Upper lobe of left lung (tissue), 6 donors: Measurements from ENCODE around the gene FRMD5. TPM values are rescaled to one million over a fixed set of nuclear protein-coding genes. Genes with fewer than 3 reads are reported as not detected.

ENCODE experiments used
- ATAC-seq, 2 donors: fragments of 200-7000 bp; cut with Tn5 transposase; one replicate each; pipeline ENCODE4 v1.9.1; 2022; ENCODE audit warnings: mild to moderate bottlenecking in 2 of 2, moderate library complexity in 2 of 2; ENCODE audit not compliant: low FRiP score in 2 of 2
- DNase-seq, 2 donors: peaks; one replicate each; pipeline ENCODE4 v3.0.0-alpha.2; 2019 to 2020
- H3K27ac ChIP-seq, 4 donors: fragments of 200-600 bp; sonication (generic); one replicate each; pipeline ENCODE4 v1.5.1; 2016 to 2019
- H3K27me3 ChIP-seq, 4 donors: fragments of 200-600 bp; sonication (generic); one replicate each; pipeline ENCODE4 v1.5.1; 2017 to 2019
- H3K36me3 ChIP-seq, 4 donors: fragments of 200-600 bp; sonication (generic); one replicate each; pipeline ENCODE4 v1.5.1; 2016 to 2019
- H3K4me1 ChIP-seq, 4 donors: fragments of 200-600 bp; sonication (generic); one replicate each; pipeline ENCODE4 v1.5.1; 2018 to 2019
- H3K4me3 ChIP-seq, 4 donors: fragments of 200-600 bp; sonication (generic); one replicate each; pipeline ENCODE4 v1.5.1; 2017 to 2019; ENCODE audit warnings: mild to moderate bottlenecking in 2 of 4, moderate library complexity in 1 of 4
- H3K9me3 ChIP-seq, 4 donors: fragments of 200-600 bp; sonication (generic); one replicate each; pipeline ENCODE4 v1.5.1; 2018 to 2019
- CTCF ChIP-seq, 6 experiments: fragments of 450-650 bp in 4 of 6; fragments of 200-600 bp in 2 of 6; sonication (generic) in 2 of 6; IDR thresholded peaks; one replicate each; pipeline ENCODE4 v1.5.1; 2016 to 2019; ENCODE audit warnings: antibody characterized with exemption in 6 of 6
- EP300 ChIP-seq, 4 donors: sonication (generic); formaldehyde crosslinking; IDR thresholded peaks; one replicate each; pipeline ENCODE4 v1.5.1; 2017; ENCODE audit warnings: antibody characterized with exemption in 4 of 4, control low read depth in 2 of 4
- POLR2A ChIP-seq, 4 donors: fragments of 450-650 bp; IDR thresholded peaks; one replicate each; pipeline ENCODE4 v1.5.1; 2016 to 2017; ENCODE audit warnings: antibody characterized with exemption in 4 of 4, mild to moderate bottlenecking in 2 of 4
- POLR2AphosphoS5 ChIP-seq, 2 donors: sonication (generic); formaldehyde crosslinking; IDR thresholded peaks; one replicate each; pipeline ENCODE4 v1.5.1; 2017; ENCODE audit warnings: antibody characterized with exemption in 2 of 2
- WGBS, 2 donors: methylation state at CpG; one replicate each; pipeline ENCODE4 v1.1.5; 2017 to 2018; 5-methylcytosine and 5-hydroxymethylcytosine counted together
- total RNA-seq, 6 donors: library from RNA; depleted of rRNA in 4 of 6; stranded (reverse); fragments of >200 nt in 4 of 6; gene quantifications; one replicate each; pipeline versions ENCODE4 v1.1.0 to v1.2.1, GENCODE V29; 2016 to 2021
- donor health status: DM: no; HTN: no; CAD: no; lungs with moderate emphysema.
- donor health status: DM: no; HTN: yes; CAD: no; lungs with severe emphysema.

FRMD5 gene
- total RNA-seq, 6 donors from 2014 or later: 0.15 to 1.3 (median 0.99) TPM; not detected in 2

- TF ChIP-seq POLR2A (IDR thresholded peaks at IDR 0.05) (no peak), CTCF (IDR thresholded peaks at IDR 0.05) (no peak), EP300 (IDR thresholded peaks at IDR 0.05) (no peak), POLR2AphosphoS5 (IDR thresholded peaks at IDR 0.05) (no peak)
- Histone ChIP-seq H3K27ac (no peak overlapping the region), H3K4me3 (no peak overlapping the region), H3K9me3 (no peaks in the 10 kb centered on the region), H3K27me3 (no peaks in the 10 kb centered on the region), H3K4me1 (no peaks in the 10 kb centered on the region), H3K36me3 (no peaks in the 10 kb centered on the region)
- 85 to 88% methylated on average over 10 of the region's 10 CpGs for WGBS, 2 donors
- no peak for DNase-seq
- ATAC-seq: no peak
Observed at GRCh38 chr15:43901495-43901894, 293.6 kb downstream of the FRMD5 start.

GRCh38 chr15:43900996-43901395 is 294.1 kb downstream of the FRMD5 start:
- no peak overlapping the region for H3K4me3 ChIP-seq
- whole genome bisulfite sequencing, 2 donors: 100% methylated on average over 1 of the region's 1 CpG
- H3K9me3 ChIP-seq: no peaks in the 10 kb centered on the region
- DNase-seq: no peak
- no peaks in the 10 kb centered on the region for H3K36me3 ChIP-seq
- TF ChIP-seq POLR2A (IDR thresholded peaks at IDR 0.05) (no peak), EP300 (IDR thresholded peaks at IDR 0.05) (no peak), CTCF (IDR thresholded peaks at IDR 0.05) (no peak), POLR2AphosphoS5 (IDR thresholded peaks at IDR 0.05) (no peak)
- no peak overlapping the region for H3K27ac ChIP-seq
- no peak for ATAC-seq
- no peaks in the 10 kb centered on the region for H3K27me3 ChIP-seq
- H3K4me1 ChIP-seq: no peaks in the 10 kb centered on the region

- 83 to 93% methylated on average over 5 of the region's 5 CpGs for WGBS, 2 donors
Observed at GRCh38 chr15:43899928-43900327, 295.1 kb downstream of the FRMD5 start.

GRCh38 chr15:43898891-43899290 is 296.2 kb downstream of the FRMD5 start:
- no peak for ATAC-seq
- TF ChIP-seq POLR2A (IDR thresholded peaks at IDR 0.05) (no peak), EP300 (IDR thresholded peaks at IDR 0.05) (no peak), CTCF (IDR thresholded peaks at IDR 0.05) (no peak), POLR2AphosphoS5 (IDR thresholded peaks at IDR 0.05) (no peak)
- DNase-seq: no peak
- 76 to 83% methylated on average over 2 of the region's 2 CpGs for WGBS, 2 donors
- H3K27me3 ChIP-seq: no peaks in the 10 kb centered on the region
- H3K4me3 ChIP-seq: no peak overlapping the region
- no peaks in the 10 kb centered on the region for H3K9me3 ChIP-seq
- H3K27ac ChIP-seq: no peak overlapping the region
- H3K36me3 ChIP-seq: no peaks in the 10 kb centered on the region
- no peaks in the 10 kb centered on the region for H3K4me1 ChIP-seq

More at GRCh38 chr15:43899928-43900327, 295.1 kb downstream of the FRMD5 start:
- Histone ChIP-seq H3K36me3 (no peaks in the 10 kb centered on the region), H3K9me3 (no peaks in the 10 kb centered on the region), H3K27ac (no peak overlapping the region), H3K27me3 (no peaks in the 10 kb centered on the region), H3K4me1 (no peaks in the 10 kb centered on the region), H3K4me3 (no peak overlapping the region)
- DNase-seq (no peak), ATAC-seq (no peak)
- TF ChIP-seq POLR2A (IDR thresholded peaks at IDR 0.05) (no peak), CTCF (IDR thresholded peaks at IDR 0.05) (no peak), EP300 (IDR thresholded peaks at IDR 0.05) (no peak), POLR2AphosphoS5 (IDR thresholded peaks at IDR 0.05) (no peak)

- Histone ChIP-seq H3K27ac (no peak overlapping the region), H3K4me1 (no peaks in the 10 kb centered on the region), H3K36me3 (no peaks in the 10 kb centered on the region), H3K27me3 (no peaks in the 10 kb centered on the region), H3K4me3 (no peak overlapping the region), H3K9me3 (no peaks in the 10 kb centered on the region)
- WGBS, 2 donors: 97 to 100% methylated on average over 1 of the region's 1 CpG
- TF ChIP-seq CTCF (IDR thresholded peaks at IDR 0.05): no peak
- TF ChIP-seq POLR2AphosphoS5 (IDR thresholded peaks at IDR 0.05): no peak
- no peak for TF ChIP-seq POLR2A (IDR thresholded peaks at IDR 0.05)
- TF ChIP-seq EP300 (IDR thresholded peaks at IDR 0.05): no peak
- DNase-seq (no peak), ATAC-seq (no peak)
Observed at GRCh38 chr15:43896543-43896942, 298.5 kb downstream of the FRMD5 start.
